IMR-90 (cell line): Measurements from ENCODE around the gene ENOX1. TPM values are rescaled to one million over a fixed set of nuclear protein-coding genes. Genes with fewer than 3 reads are reported as not detected.

ENCODE experiments used
- ATAC-seq: fragments of 200-7000 bp; cut with Tn5 transposase; 2 replicates; pipeline ENCODE4 v1.9.1; 2020; ENCODE audit warnings: low read depth, mild to moderate bottlenecking, moderate library complexity
- BruUV-seq: library from RNA; stranded (reverse); fragments of 400-500 nt; replicated peaks from 2 replicates; lab custom pipeline; 2021; lab: Mats Ljungman, UMichigan
- CTCF ChIA-PET: fragments of 300-600 bp; formaldehyde crosslinking; extraction: SDS; loops from one replicate; lab custom pipeline; 2021; ENCODE audit warnings: antibody characterized with exemption; lab: Yijun Ruan, JAX
- POLR2A ChIA-PET: fragments of 300-600 bp; sonication (Branson Sonifier 250); formaldehyde crosslinking; loops from one replicate; lab custom pipeline; 2022; ENCODE audit warnings: antibody characterized with exemption; ENCODE audit not compliant: unreplicated experiment; lab: Charles Lee
- DNase-seq: peaks from one replicate; pipeline ENCODE4 v3.0.0; 2013
- H2AFZ ChIP-seq: replicated peaks from 2 replicates; pipeline ENCODE3; 2013; ENCODE audit warnings: low read length, mild to moderate bottlenecking; ENCODE audit not compliant: poor library complexity
- H2AK5ac ChIP-seq: 2 replicates; pipeline ENCODE4 v1.6.1; 2013; ENCODE audit warnings: low read depth, low read length, inconsistent platforms
- H2AK9ac ChIP-seq: replicated peaks from 2 replicates; pipeline ENCODE3; 2013; ENCODE audit warnings: mild to moderate bottlenecking, low read depth, low read length, moderate library complexity; ENCODE audit not compliant: poor library complexity
- H2BK120ac ChIP-seq: 2 replicates; pipeline ENCODE4 v1.6.1; 2013; ENCODE audit warnings: low read depth, low read length, inconsistent platforms
- H2BK15ac ChIP-seq: 3 replicates; pipeline ENCODE4 v1.6.1; 2013; ENCODE audit warnings: low read depth, low read length, inconsistent platforms
- H2BK20ac ChIP-seq: 2 replicates; pipeline ENCODE4 v1.6.1; 2013; ENCODE audit warnings: low read depth, mild to moderate bottlenecking, inconsistent platforms, low read length, moderate library complexity
- H2BK5ac ChIP-seq: 2 replicates; pipeline ENCODE4 v1.6.1; 2013; ENCODE audit warnings: mild to moderate bottlenecking, low read depth, low read length, inconsistent platforms; ENCODE audit not compliant: poor library complexity, severe bottlenecking
- H3K14ac ChIP-seq: replicated peaks from 2 replicates; pipeline ENCODE4 v1.6.1; 2013; ENCODE audit warnings: low read depth, low read length, inconsistent platforms
- H3K18ac ChIP-seq: 2 replicates; pipeline ENCODE4 v1.6.1; 2013; ENCODE audit warnings: low read depth, low read length, control low read depth
- H3K23ac ChIP-seq: 2 replicates; pipeline ENCODE4 v1.6.1; 2013; ENCODE audit warnings: low read depth, low read length, inconsistent platforms
- H3K27ac ChIP-seq: 2 replicates; pipeline ENCODE4 v1.5.1; 2013; ENCODE audit warnings: mild to moderate bottlenecking, control low read depth, low read length; ENCODE audit not compliant: insufficient read depth
- H3K27me3 ChIP-seq: 2 replicates; pipeline ENCODE4 v1.6.1; 2013; ENCODE audit warnings: low read length; ENCODE audit not compliant: control insufficient read depth, insufficient read depth
- H3K36me3 ChIP-seq: 2 replicates; pipeline ENCODE4 v1.6.1; 2013; ENCODE audit warnings: low read length, mixed read lengths; ENCODE audit not compliant: control insufficient read depth, insufficient read depth
- H3K4ac ChIP-seq: 2 replicates; pipeline ENCODE4 v1.6.1; 2013; ENCODE audit warnings: low read depth, low read length, inconsistent platforms
- H3K4me1 ChIP-seq: 2 replicates; pipeline ENCODE4 v1.6.1; 2013; ENCODE audit warnings: low read length, mixed read lengths; ENCODE audit not compliant: control insufficient read depth, insufficient read depth
- H3K4me2 ChIP-seq: 2 replicates; pipeline ENCODE4 v1.6.1; 2013; ENCODE audit warnings: low read depth, mild to moderate bottlenecking, control low read depth, low read length, moderate library complexity
- H3K4me3 ChIP-seq: 2 replicates; pipeline ENCODE4 v1.5.1; 2013; ENCODE audit warnings: low read depth, mild to moderate bottlenecking, control low read depth, low read length, moderate library complexity; ENCODE audit not compliant: insufficient read depth
- H3K56ac ChIP-seq: 2 replicates; pipeline ENCODE4 v1.6.1; 2013; ENCODE audit warnings: low read length, inconsistent platforms; ENCODE audit not compliant: insufficient read depth; ENCODE audit errors: extremely low read depth
- H3K79me1 ChIP-seq, 2 experiments: 2 replicates each; pipeline ENCODE4 v1.6.1; 2013; ENCODE audit warnings: low read length in 2 of 2, inconsistent platforms in 1 of 2, low read depth in 1 of 2
- H3K9ac ChIP-seq: 2 replicates; pipeline ENCODE4 v1.6.1; 2013; ENCODE audit warnings: low read depth, low read length, control low read depth
- H3K9me1 ChIP-seq: 2 replicates; pipeline ENCODE4 v1.6.1; 2013; ENCODE audit warnings: low read length, inconsistent platforms; ENCODE audit not compliant: insufficient read depth
- H3K9me3 ChIP-seq: 2 replicates; pipeline ENCODE4 v1.6.1; 2013; ENCODE audit warnings: low read length; ENCODE audit not compliant: control insufficient read depth, insufficient read depth
- H4K20me1 ChIP-seq: 2 replicates; pipeline ENCODE4 v1.6.1; 2013; ENCODE audit warnings: low read length, inconsistent platforms; ENCODE audit not compliant: insufficient read depth
- H4K5ac ChIP-seq: 2 replicates; pipeline ENCODE4 v1.6.1; 2013; ENCODE audit warnings: mild to moderate bottlenecking, low read depth, low read length, control low read depth
- H4K8ac ChIP-seq, 2 experiments: 2 replicates each; pipeline ENCODE4 v1.6.1; 2013; ENCODE audit warnings: low read depth in 2 of 2, low read length in 2 of 2, control low read depth in 1 of 2, inconsistent platforms in 1 of 2
- H4K91ac ChIP-seq: 2 replicates; pipeline ENCODE4 v1.6.1; 2013; ENCODE audit warnings: low read depth, low read length, inconsistent platforms; ENCODE audit not compliant: insufficient read depth
- CEBPB ChIP-seq: IDR thresholded peaks from 2 replicates; pipeline ENCODE4 v1.6.1; 2012; ENCODE audit warnings: low read depth, low read length, improper control_type of control experiment
- SMC3 ChIP-seq: fragments of 150-350 bp; IDR thresholded peaks from 2 replicates; pipeline ENCODE4 v1.6.1; 2016; ENCODE audit warnings: low read depth, mild to moderate bottlenecking, antibody characterized with exemption, low read length, moderate library complexity
- WGBS, 2 experiments: methylation state at CpG; one replicate each; pipeline versions ENCODE4 v1.1.5 to v1.1.7; 2013; ENCODE audit warnings: missing lambda C conversion rate in 2 of 2; ENCODE audit not compliant: insufficient read length in 1 of 2; ENCODE audit errors: extremely low coverage in 2 of 2; 5-methylcytosine and 5-hydroxymethylcytosine counted together
- dilution Hi-C: fragments of 300-500 bp; cut with HindIII; formaldehyde crosslinking; loops from one replicate; pipeline ENCODE4 v1.14.3; 2018; ENCODE audit warnings: low sequenced_read_pairs; ENCODE audit not compliant: unreplicated experiment
- in situ Hi-C: fragments of 300-500 bp; cut with MboI; formaldehyde crosslinking; loops from 3 replicates; pipeline ENCODE4 v1.14.3; 2019; ENCODE audit warnings: low sequenced_read_pairs, inconsistent platforms, mixed read lengths
- intact Hi-C: fragments of 100-400 bp; cut with micrococcal nuclease; formaldehyde crosslinking; loops from 2 replicates; pipeline ENCODE4 v1.10.0; 2022
- polyA plus RNA-seq, 3 experiments: library from polyadenylated mRNA; depleted of rRNA; stranded (reverse); fragments of >200 nt; gene quantifications; 2 replicates each; pipeline ENCODE4 v1.2.3, GENCODE V29; 2012; ENCODE audit warnings: low replicate concordance in 1 of 3
- total RNA-seq: library from RNA; depleted of rRNA; stranded (reverse); fragments of >200 nt; gene quantifications from 2 replicates; pipeline ENCODE4 v1.2.3, GENCODE V29; 2012

Gene ENOX1
- total and polyA plus RNA-seq, 2 of the 4 experiments (the other 2 are of a cell fraction), result 0.99 to 1.3 TPM

DNA sequence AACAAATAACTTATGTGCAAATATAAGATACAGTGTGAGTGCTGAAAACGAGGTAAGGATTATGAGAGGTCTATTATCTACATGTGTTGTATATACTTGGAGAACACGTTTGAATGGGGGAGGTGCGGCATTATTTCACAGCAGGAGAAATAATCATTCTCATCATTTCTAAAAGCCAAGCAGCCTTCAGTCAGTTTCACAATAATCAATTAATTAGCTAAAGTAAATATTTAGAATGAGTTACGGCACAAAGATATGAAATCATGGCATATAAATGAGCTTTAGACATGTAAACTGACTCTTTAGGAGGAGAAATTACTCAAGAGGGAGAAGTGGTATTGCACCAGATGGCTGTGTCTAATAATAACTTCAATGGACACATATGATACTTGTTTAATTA is 396.8 kb downstream of the ENOX1 start:
- Histone ChIP-seq H3K9me1 (no peaks in the 10 kb centered on the region), H3K27me3 (no peaks in the 10 kb centered on the region), H3K14ac (no peak overlapping the region), H2BK15ac (no peak overlapping the region), H3K4me3 (no peak overlapping the region), H4K91ac (no peak overlapping the region), H2AFZ (no peak overlapping the region), H2AK9ac (no peak overlapping the region), H3K18ac (no peak overlapping the region; the same call in 1 of the 2 replicates), H3K27ac (peak overlapping the region; percentile 71; the same call in 1 of the 2 replicates), H4K20me1 (no peaks in the 10 kb centered on the region), H2AK5ac (no peak overlapping the region), H2BK20ac (0 out of 2 replicates have a peak overlapping the region, but pooled peaks have one; percentile 31), H3K36me3 (no peaks in the 10 kb centered on the region), H3K9ac (no peak overlapping the region), H4K5ac (no peak overlapping the region), H3K56ac (no peak overlapping the region), H3K23ac (no peak overlapping the region), H2BK5ac (peak overlapping the region; percentile 34), H3K9me3 (no peaks in the 10 kb centered on the region), H4K8ac (0 out of 4 replicates have a peak overlapping the region, but pooled peaks of 1 of the 2 experiments have one; percentile 57), H2BK120ac (no peak overlapping the region), H3K4me2 (peak overlapping the region; percentile 46; the same call in 1 of the 2 replicates), H3K4me1 (peaks cover 5% of the 10 kb centered on the region), H3K79me1 (no peaks in the 10 kb centered on the region), H3K4ac (no peak overlapping the region)
- peak; percentile 87 for ATAC-seq
- ChIA-PET CTCF (no interaction called here), POLR2A (no interaction called here)
- WGBS, 2 experiments, result no CpG with 5 or more reads among the region's 4 CpGs
- TF ChIP-seq CEBPB (peak; percentile 57), SMC3 (no peak)
- BruUV-seq, result no TSS peak
- peak; percentile 68 for DNase-seq
- in situ Hi-C loops, result no loop called here
- dilution Hi-C loops, result no loop called here
- intact Hi-C loops, result loop anchor here (10.0 kb wide), 1 partner anchor 395 kb away; the partner anchor contains the start of gene ENOX1
